ENCODE measurements around the gene SPATC1L. TPM values are rescaled to one million over a fixed set of nuclear protein-coding genes. Genes with fewer than 3 reads are reported as not detected.
"Not testable (repeated sequence)": the region's sequence is repeated elsewhere in the genome, so short reads cannot be mapped to it uniquely, and the experiment has no call there.

The SPATC1L gene
- polyA plus RNA-seq, 1 experiment = 8.4 TPM

DNA sequence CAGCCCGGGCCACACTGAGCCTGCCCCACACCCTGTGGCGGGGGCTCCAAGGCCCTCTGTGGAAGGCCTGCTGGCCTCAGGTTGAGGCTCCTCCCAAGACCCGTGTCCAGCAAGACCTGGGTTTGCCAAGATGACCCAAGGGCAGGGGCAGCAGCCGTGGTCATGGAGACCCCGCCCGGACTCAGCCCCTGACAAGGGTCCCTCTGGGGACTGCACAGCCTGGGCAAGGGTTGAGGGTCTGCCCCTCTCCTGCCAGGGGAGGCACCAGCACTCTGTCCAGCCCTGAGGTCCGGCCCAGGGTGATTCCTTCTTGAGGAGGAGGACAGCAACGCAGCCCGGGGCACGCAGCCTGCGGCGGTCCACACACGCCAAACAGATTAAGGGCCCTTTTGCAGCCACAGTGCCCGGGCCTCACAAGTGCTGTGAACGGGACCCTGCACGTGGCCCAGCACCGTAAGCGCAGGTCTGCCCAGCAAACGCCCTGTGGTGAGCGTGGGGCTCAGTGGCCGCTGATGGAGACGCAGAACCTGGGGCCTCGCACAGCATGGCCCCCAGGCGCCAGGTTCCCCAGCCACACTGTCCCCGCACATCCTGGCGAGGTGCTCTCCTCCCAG lies 3.4 kb downstream of the SPATC1L start:
- Histone ChIP-seq H3K4me3 (ENCODE audit: low read depth, low read length) (no peak overlapping the region), H3K36me3 (ENCODE audit: control insufficient read depth, insufficient read depth, low read length) (no peaks in the 10 kb centered on the region), H3K27me3 (ENCODE audit: control insufficient read depth, insufficient read depth, low read length) (no peaks in the 10 kb centered on the region)
- POLR2A ChIA-PET = no interaction called here
- CTCF ChIA-PET = no interaction called here
- no peak for DNase-seq (ENCODE audit: low read depth)
- TF ChIP-seq, protein P1, sequence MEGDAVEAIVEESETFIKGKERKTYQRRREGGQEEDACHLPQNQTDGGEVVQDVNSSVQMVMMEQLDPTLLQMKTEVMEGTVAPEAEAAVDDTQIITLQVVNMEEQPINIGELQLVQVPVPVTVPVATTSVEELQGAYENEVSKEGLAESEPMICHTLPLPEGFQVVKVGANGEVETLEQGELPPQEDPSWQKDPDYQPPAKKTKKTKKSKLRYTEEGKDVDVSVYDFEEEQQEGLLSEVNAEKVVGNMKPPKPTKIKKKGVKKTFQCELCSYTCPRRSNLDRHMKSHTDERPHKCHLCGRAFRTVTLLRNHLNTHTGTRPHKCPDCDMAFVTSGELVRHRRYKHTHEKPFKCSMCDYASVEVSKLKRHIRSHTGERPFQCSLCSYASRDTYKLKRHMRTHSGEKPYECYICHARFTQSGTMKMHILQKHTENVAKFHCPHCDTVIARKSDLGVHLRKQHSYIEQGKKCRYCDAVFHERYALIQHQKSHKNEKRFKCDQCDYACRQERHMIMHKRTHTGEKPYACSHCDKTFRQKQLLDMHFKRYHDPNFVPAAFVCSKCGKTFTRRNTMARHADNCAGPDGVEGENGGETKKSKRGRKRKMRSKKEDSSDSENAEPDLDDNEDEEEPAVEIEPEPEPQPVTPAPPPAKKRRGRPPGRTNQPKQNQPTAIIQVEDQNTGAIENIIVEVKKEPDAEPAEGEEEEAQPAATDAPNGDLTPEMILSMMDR (IDR thresholded peaks at IDR 0.05; ENCODE audit: insufficient read depth, low read depth, low read length) = no peak

DNA sequence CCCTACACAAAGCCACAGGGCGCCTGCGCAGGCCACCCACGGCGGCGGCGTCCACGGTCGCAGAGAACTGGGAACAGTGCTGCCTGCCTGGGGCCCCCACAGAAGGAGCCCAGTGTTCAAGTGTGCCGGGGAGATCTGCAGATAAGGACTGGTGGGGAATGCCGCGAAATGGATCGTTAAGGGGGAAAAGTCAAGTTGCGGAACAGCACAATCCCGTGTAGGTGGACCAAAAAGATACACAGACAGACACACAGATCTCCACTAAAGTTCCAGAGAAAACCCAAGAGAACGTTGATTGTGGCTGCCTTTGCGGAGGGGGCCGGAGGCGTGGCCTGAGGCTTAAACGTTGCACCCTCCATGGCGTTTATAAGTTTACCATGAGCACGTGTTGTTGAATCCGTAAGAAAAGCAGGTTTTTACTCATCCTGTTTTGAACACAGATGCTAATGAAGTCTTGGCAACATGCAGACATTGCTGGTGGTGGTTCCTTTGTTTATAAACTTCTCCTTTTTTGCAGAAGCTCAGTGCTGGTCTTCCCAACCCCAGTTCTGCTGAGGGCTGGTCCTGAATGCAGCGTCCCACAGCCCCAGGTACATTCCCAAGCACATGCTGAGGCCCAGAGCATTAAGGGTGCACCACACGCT lies 4.1 kb downstream of the SPATC1L start:
- no peaks in the 10 kb centered on the region for H3K27me3 ChIP-seq (ENCODE audit: control insufficient read depth, insufficient read depth, low read length)
- ChIA-PET CTCF (no interaction called here), POLR2A (no interaction called here)
- H3K36me3 ChIP-seq (ENCODE audit: control insufficient read depth, insufficient read depth, low read length) = no peaks in the 10 kb centered on the region
- TF ChIP-seq, protein P1 (IDR thresholded peaks at IDR 0.05; ENCODE audit: insufficient read depth, low read depth, low read length) = no peak
- no peak for DNase-seq (ENCODE audit: low read depth)
- H3K4me3 ChIP-seq (ENCODE audit: low read depth, low read length) = no peak overlapping the region

DNA sequence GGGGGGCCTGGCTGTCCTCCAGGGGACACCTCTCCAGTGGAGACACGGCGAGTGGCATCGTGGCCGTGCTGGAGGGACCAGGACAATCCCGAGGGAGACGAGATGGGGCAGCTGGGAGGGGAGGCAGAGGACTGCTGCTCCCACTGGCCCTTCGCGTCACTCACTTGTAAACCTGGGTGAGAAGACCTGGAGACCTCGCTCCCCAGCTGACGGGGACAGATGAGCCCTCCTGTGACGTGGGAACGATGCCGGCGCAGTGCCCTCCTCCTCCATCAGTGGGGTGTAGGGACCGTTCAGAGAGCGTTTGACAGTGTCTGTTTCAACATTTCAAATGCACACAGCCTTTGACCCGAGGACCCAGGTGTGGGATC lies 4.6 kb downstream of the SPATC1L start:
- no peaks in the 10 kb centered on the region for H3K36me3 ChIP-seq (ENCODE audit: control insufficient read depth, insufficient read depth, low read length)
- POLR2A ChIA-PET = no interaction called here

DNA sequence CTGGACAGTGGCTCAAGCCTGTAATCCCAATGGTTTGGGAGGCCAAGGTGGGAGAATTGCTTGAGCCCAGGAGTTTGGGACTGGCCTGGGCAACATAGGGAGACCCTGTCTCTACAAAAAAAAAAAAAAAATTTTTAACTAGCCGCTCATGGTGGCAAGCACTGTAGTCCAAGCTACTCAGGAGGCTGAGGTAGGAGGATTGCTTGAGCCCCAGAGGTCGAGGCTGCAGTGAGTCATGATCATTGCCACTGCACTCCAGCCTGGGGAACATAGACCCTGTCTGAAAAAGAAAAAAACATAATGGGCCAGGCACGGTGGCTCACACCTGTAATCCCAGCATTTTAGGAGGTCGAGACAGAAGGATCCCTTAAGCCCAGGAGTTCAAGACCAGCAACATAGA lies 5.3 kb downstream of the SPATC1L start:
- CTCF ChIA-PET = no interaction called here
- Histone ChIP-seq H3K4me3 (ENCODE audit: low read depth, low read length) (no peak overlapping the region), H3K27me3 (ENCODE audit: control insufficient read depth, insufficient read depth, low read length) (no peaks in the 10 kb centered on the region), H3K36me3 (ENCODE audit: control insufficient read depth, insufficient read depth, low read length) (no peaks in the 10 kb centered on the region)
- POLR2A ChIA-PET = no interaction called here
- TF ChIP-seq, protein P1 (IDR thresholded peaks at IDR 0.05; ENCODE audit: insufficient read depth, low read depth, low read length) = no peak
- DNase-seq (ENCODE audit: low read depth) = no peak

More for the DNA sequence above, 4.6 kb downstream of the SPATC1L start:
- CTCF ChIA-PET = no interaction called here
- Histone ChIP-seq H3K27me3 (ENCODE audit: control insufficient read depth, insufficient read depth, low read length) (no peaks in the 10 kb centered on the region), H3K4me3 (ENCODE audit: low read depth, low read length) (no peak overlapping the region)
- TF ChIP-seq, protein P1 (IDR thresholded peaks at IDR 0.05; ENCODE audit: insufficient read depth, low read depth, low read length) = no peak
- DNase-seq (ENCODE audit: low read depth) = no peak

DNA sequence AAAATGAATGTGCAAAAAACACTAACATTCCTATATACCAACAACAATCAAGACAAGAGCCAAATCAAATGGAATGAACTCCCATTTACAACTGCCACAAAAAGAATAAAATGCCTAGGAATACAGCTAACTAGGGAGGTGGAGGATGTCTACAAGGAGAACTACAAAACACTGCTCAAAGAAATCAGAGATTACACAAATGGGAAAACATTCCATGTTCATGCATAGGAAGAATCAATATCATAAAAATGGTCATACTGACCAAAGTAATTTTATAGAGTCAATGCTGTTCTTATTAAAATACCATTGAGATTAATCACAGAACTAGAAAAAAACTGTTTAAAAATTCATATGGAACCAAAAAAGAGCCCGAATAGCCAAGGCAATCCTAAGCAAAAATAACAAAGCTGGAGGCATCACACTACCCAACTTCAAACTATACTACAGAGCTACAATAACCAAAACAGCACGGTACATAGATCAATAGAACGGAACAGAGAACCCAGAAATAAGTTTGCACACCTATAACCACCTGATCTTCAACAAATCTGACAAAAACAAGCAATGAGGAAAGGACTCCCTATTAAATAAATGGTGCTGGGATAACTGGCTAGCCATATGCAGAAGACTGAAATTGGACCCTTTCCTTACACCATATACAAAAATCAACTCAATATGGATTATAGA lies 7.7 kb downstream of the SPATC1L start:
- H3K4me3 ChIP-seq (ENCODE audit: low read depth, low read length); H3K27me3 ChIP-seq (ENCODE audit: control insufficient read depth, insufficient read depth, low read length); H3K36me3 ChIP-seq (ENCODE audit: control insufficient read depth, insufficient read depth, low read length); DNase-seq (ENCODE audit: low read depth); POLR2A ChIA-PET: not testable (repeated sequence)
- CTCF ChIA-PET = interaction anchor here (1.4 kb wide), 1 partner anchor 53 kb away, joined by 3 read pairs; no protein-coding TSS in a partner anchor

Data from BJ (cell line).